Lower lobe of right lung (tissue), 2 donors: ENCODE data around the gene ASIC4. TPM values are rescaled to one million over a fixed set of nuclear protein-coding genes. Genes with fewer than 3 reads are reported as not detected.

ENCODE experiments used
- ATAC-seq, 2 donors: fragments of 200-7000 bp; cut with Tn5 transposase; one replicate each; pipeline ENCODE4 v1.9.1; 2020 to 2022; ENCODE audit warnings: mild to moderate bottlenecking in 2 of 2, moderate library complexity in 2 of 2
- DNase-seq: peaks from one replicate; pipeline ENCODE4 v3.0.0-alpha.2; 2020
- H3K27ac ChIP-seq: fragments of 200-600 bp; one replicate; pipeline ENCODE4 v1.8.0; 2022
- H3K27me3 ChIP-seq: fragments of 200-600 bp; one replicate; pipeline ENCODE4 v1.8.0; 2022; ENCODE audit warnings: low read depth
- H3K36me3 ChIP-seq: fragments of 200-600 bp; one replicate; pipeline ENCODE4 v1.8.0; 2022; ENCODE audit warnings: mild to moderate bottlenecking
- H3K4me1 ChIP-seq: fragments of 200-600 bp; one replicate; pipeline ENCODE4 v1.8.0; 2022
- H3K4me3 ChIP-seq: fragments of 200-600 bp; one replicate; pipeline ENCODE4 v1.8.0; 2022; ENCODE audit warnings: mild to moderate bottlenecking
- H3K9me3 ChIP-seq: fragments of 200-600 bp; one replicate; pipeline ENCODE4 v1.8.0; 2022
- CTCF ChIP-seq: fragments of 200-600 bp; IDR thresholded peaks from one replicate; pipeline ENCODE4 v1.8.0; 2022; ENCODE audit warnings: antibody characterized with exemption, mild to moderate bottlenecking
- intact Hi-C: fragments of 100-400 bp; cut with DNase I; formaldehyde crosslinking; loops from one replicate; pipeline ENCODE4 v1.11.0; 2022
- total RNA-seq: library from RNA; stranded (reverse); fragmentation: NEBNext Ultra II Directional; extraction: Animal tissue kit (Norgen Biotek cat#: 25700); gene quantifications from one replicate; pipeline ENCODE4 v1.2.1, GENCODE V29; 2021
- donor health status: DM: no; HTN: yes; CAD: no; lungs with severe emphysema.

The ASIC4 gene
- total RNA-seq, 1 donor from 2014 or later: 0.53 TPM

DNA sequence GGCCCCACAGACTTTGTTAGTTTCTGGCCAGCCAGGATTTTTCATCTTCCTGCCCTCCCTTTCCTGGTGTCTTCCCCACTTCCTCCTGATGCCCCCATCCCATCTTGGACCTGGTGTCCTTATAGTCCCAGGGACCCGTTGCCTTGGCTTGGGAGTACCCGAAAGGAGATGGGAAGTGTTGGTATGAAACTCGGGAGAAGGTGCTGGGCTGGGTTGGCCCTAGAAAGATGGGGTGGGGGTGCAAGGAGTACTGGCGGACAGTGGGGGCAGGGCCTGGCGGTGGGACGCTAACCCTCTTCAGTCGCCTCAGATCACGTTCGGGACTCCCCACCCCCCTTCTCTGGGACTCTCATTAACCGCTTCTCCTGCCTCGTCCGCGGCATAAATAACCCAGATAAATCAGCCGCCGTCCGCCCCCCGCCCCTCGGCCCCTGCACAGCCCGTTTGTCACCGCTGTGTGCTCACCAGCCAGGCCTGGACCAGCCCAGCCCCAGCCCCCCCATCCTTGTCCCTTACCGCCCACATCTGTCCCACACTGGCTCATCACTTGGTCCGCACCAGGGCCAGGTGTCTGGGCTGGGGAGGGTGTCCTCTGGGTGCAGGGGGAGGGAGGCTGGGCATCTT, 3.7 kb upstream of the ASIC4 start:
- ATAC-seq: no peak
- Histone ChIP-seq H3K9me3 (no peaks in the 10 kb centered on the region), H3K4me1 (peaks cover 16% of the 10 kb centered on the region), H3K27ac (no peak overlapping the region), H3K4me3 (no peak overlapping the region), H3K36me3 (peaks cover 17% of the 10 kb centered on the region), H3K27me3 (peaks cover 65% of the 10 kb centered on the region)
- intact Hi-C loops: no loop called here
- TF ChIP-seq CTCF: no peak
- no peak for DNase-seq

- ATAC-seq (no peak), DNase-seq (no peak)
- Histone ChIP-seq H3K9me3 (no peaks in the 10 kb centered on the region), H3K27me3 (peaks cover 76% of the 10 kb centered on the region), H3K4me3 (no peak overlapping the region), H3K4me1 (peaks cover 16% of the 10 kb centered on the region), H3K27ac (no peak overlapping the region), H3K36me3 (peaks cover 6% of the 10 kb centered on the region)
- intact Hi-C loops: no loop called here
- TF ChIP-seq CTCF: no peak
Observed at GRCh38 chr2:219511547-219512325, 2.5 kb upstream of the ASIC4 start.

- H3K27me3 ChIP-seq: peaks cover 85% of the 10 kb centered on the region
- H3K4me3 ChIP-seq: no peak overlapping the region
- intact Hi-C loops: no loop called here
- H3K9me3 ChIP-seq: no peaks in the 10 kb centered on the region
- no peaks in the 10 kb centered on the region for H3K36me3 ChIP-seq
- no peak for TF ChIP-seq CTCF
- H3K4me1 ChIP-seq: peaks cover 16% of the 10 kb centered on the region
- H3K27ac ChIP-seq: no peak overlapping the region
- no peak for DNase-seq
- no peak for ATAC-seq
Observed at GRCh38 chr2:219512524-219513216, 1.6 kb upstream of the ASIC4 start.

- peaks cover 85% of the 10 kb centered on the region for H3K27me3 ChIP-seq
- intact Hi-C loops: no loop called here
- TF ChIP-seq CTCF: no peak
- ATAC-seq (no peak), DNase-seq (no peak)
- H3K27ac ChIP-seq: no peak overlapping the region
- H3K36me3 ChIP-seq: no peaks in the 10 kb centered on the region
- H3K4me1 ChIP-seq: peaks cover 16% of the 10 kb centered on the region
- H3K4me3 ChIP-seq: no peak overlapping the region
- H3K9me3 ChIP-seq: no peaks in the 10 kb centered on the region
Observed at GRCh38 chr2:219513787-219514186, 495 bp upstream of the ASIC4 start.

DNA sequence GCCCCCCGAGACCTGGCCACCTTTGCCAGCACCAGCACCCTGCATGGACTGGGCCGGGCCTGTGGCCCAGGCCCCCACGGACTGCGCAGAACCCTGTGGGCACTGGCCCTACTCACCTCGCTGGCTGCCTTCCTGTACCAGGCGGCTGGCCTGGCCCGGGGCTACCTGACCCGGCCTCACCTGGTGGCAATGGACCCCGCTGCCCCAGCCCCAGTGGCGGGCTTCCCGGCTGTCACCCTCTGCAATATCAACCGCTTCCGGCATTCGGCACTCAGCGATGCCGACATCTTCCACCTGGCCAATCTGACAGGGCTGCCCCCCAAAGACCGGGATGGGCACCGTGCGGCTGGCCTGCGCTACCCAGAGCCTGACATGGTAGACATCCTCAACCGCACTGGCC, 554 bp downstream of the ASIC4 start:
- Histone ChIP-seq H3K4me3 (no peak overlapping the region), H3K36me3 (no peaks in the 10 kb centered on the region), H3K4me1 (peaks cover 6% of the 10 kb centered on the region), H3K9me3 (no peaks in the 10 kb centered on the region), H3K27ac (no peak overlapping the region), H3K27me3 (peaks cover 82% of the 10 kb centered on the region)
- DNase-seq: no peak
- intact Hi-C loops: no loop called here
- peak in 1 of 2 donors; percentile 4 for ATAC-seq
- no peak for TF ChIP-seq CTCF
